EL (cell line): ENCODE data around the gene CHAD.
A peak's percentile ranks its signal among the peaks of the same experiment; 100 is the strongest.

Experiments
- DNase-seq: peaks from one replicate; pipeline ENCODE4 v3.0.0-alpha.2; 2016

CHAD gene

GRCh38 chr17:50472286-50472685 is 3.6 kb upstream of the CHAD start:
- no peak for DNase-seq

GRCh38 chr17:50471009-50471905 is 2.6 kb upstream of the CHAD start:
- no peak for DNase-seq

GRCh38 chr17:50470426-50470825 is 1.7 kb upstream of the CHAD start:
- no peak for DNase-seq

- no peak for DNase-seq
These were observed 1.1 kb upstream of the CHAD start for GRCh38 chr17:50469671-50470305.

DNA sequence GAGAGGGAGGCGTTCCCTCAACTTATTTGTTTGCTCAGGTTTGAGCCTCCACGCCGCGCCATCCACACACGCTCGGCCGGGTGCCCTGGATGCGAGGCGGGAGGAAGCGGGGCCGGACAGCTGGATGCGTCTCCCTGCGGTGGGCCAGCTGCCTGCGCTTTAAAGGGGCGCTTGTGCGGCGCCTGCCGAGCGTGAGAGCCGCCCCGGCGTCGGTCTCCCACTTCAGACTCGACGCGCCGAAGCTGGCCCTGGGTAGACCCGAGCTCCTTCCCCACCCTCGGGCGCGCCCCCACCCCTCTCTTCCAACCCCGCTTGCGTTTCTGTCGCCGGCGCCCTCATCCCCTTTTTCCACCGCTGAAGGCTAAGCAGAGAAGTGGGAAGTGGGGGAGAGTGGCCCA is 527 bp upstream of the CHAD start:
- no peak for DNase-seq

DNA sequence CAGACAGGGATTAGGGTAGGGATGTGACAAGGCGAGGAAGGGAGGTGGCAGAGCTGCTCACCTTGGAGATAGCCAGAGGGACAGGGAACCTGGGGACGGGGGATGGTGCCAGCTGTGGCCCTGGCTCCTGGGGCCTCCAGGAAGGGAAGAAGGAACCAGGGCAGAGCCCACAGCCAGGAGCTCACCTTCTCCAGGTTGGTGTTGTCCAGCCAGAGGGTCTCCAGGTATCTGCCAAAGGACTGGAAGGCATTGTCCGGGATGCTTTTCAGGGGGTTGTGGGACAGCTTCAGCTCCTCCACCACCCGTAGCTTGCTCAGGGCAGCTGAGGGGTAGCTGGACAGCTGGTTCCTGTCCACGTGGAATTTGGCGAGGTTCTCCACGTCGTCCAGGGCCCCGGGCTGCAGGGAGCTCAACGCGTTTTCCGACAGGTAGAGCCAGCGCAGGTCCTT is 801 bp downstream of the CHAD start:
- DNase-seq: no peak

DNA sequence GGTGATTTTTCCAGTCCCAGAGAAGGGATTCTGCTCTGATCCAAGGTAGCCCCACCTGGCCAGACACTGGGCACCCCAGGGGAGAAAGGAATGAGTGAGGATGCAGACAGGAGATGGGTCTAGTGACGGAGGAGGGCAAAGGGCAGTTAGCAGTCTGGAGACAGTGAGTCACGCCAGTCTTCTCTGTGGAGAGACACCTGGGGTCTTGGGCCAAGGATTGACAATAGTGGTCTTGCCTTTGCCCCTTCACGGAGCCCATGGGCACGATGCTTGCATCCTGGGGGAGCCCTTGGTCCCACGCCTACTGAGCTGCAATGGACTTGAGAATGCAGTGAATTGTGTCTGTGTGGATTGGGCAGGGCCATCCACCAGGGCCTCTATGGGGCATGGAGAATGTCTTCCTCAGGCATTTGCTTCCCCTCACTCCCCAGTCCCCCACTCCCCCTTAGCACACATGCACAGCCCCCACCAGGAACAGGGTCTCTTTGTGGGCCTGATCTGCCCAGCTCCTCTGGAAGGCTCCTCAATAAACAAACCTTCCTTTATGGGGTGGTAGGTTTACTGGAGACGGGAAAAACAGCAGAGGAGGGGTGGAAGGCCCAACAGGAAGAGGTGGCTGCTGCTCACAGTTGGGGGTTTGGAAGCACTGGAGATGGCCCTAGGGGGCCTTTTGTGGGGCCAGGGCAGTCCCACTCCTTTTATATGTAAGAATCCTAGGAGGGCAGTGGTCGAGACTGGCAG is 1.4 kb downstream of the CHAD start:
- DNase-seq: no peak

GRCh38 chr17:50466371-50467113 is 2.1 kb downstream of the CHAD start:
- no peak for DNase-seq

GRCh38 chr17:50465635-50466034 is 3.0 kb downstream of the CHAD start:
- no peak for DNase-seq

GRCh38 chr17:50465171-50465570 is 3.5 kb downstream of the CHAD start:
- DNase-seq: no peak

DNA sequence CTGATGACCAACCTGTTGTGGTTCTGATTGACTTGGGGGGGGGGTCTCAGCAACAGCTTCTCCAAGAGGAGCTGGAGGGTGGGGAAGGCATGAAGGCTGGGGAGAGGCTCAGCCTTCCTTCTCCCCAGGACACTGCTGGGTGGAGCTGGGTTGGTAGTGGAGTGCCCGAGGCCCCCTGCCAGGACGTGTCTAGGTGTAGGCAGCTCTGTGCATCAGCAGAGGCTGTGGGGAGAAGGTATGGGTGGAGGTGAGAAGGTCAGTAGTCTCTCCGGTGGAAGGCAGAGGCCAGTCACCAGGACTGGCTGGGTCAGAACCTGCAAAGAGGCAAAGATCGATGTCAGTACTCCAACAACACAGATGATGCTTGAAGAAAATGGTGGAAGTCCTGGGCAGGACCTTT is 3.9 kb downstream of the CHAD start:
- DNase-seq: no peak

DNA sequence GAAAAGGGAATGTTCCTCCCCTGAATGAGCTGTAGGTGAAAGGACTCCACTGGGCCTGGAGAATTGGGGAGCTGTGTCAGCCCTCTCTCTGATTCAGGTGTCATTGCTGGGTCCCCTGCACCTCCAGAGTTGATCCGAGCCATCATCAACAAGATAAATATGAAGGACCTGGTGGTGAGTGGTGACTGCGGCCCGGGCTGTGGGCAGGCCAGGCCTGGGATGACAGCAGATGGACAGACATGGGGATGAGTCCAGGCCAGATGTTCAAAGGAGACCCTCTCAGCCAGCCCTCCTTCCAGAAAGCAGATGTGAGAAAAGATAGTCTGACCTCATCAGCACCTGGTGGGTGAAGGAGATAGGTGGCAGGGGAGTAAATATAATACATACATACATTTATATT is 4.6 kb downstream of the CHAD start:
- no peak for DNase-seq

DNA sequence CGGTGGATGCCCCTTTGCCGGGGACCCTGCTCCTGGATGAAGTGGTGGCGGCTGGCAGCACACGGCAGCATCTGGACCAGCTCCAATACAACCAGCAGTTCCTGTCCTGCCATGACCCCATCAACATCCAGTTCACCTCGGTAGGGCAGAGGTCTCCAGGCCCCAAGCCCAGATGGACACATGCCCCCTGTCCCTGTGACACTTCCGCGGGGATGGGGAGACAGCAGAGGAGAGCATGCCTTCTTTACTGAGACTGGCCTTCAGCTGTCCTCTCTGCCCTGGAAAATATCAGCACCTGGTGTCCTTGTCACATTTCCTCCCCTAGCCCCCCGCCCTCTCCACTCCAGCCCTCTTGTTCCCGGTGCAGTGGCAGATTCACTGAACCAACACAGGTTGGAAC is 6.2 kb downstream of the CHAD start:
- no peak for DNase-seq

DNA sequence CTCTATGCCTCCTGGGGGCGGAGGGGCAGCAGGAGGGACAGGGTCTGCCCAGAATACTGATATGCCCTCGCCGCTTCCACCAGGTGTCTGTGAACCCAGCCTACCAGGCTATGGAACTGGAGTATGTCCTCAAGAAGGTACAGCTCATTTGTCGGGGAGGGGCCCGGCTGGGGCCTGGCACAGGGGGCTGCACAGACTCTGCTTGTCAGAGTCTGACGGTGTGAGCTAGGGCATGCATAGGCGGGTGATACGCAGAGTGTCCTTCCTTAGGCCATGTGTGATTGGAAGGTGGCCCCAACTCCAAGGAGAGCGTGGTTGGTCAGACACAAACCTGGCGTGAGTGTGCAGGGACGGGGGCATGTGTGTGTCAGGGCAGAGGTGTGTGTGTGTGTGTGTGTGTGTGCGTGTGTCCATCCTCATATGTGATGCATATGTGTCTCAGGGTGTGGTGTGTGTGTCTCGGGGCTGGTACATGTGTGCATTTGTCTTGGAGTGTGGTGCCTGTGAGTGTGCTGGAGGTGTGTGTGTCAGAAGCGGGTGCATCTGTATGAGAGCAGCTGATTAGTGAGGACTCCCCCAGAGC is 7.0 kb downstream of the CHAD start:
- DNase-seq: no peak

GRCh38 chr17:50460831-50461526 is 7.7 kb downstream of the CHAD start:
- no peak for DNase-seq

- DNase-seq: no peak
These were observed 8.9 kb downstream of the CHAD start for GRCh38 chr17:50459756-50460155.

GRCh38 chr17:50458701-50459676 is 9.7 kb downstream of the CHAD start:
- peak; percentile 55 for DNase-seq

DNA sequence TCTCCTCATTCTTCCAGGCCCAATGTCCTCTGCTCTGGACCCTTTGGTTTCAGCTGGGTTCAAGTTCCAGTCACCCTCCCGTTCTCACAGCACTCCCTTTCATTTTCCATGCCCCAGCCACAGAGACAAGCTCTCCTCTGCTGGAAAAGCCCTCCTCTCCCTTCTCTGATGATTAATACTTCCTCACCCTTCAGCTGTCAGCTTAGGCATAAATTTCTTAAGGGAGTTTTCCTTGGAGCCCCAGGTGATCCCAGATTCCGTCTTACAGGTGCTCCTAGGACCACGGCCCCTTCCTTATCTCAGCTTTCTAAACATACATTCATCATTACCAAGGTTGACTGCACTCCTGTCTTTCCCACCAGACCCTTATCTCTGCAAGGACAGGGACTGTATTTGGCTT is 10.4 kb downstream of the CHAD start:
- DNase-seq: no peak

DNA sequence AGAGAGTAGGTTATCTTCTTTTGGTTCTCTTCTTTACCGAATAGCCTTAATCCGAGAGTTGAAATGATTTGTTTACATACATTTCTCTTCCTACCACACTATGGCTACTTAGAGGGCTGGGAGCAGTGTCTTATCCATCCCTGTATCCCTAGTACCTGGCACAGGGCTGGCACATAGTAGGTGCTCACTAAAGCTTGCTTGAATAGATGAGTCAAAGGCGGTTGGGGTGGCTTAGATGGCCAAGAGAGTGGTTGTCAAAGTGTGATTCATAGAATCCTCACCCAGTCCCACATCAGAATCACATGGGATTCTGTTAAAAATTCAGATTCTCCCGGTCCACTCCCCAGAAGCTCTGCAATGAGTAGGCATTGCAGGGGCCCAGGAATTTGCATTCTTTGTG is 11.1 kb downstream of the CHAD start:
- DNase-seq: no peak

- no peak for DNase-seq
These were observed 14.8 kb downstream of the CHAD start for GRCh38 chr17:50453901-50454300.
